DMS53 treated with DMSO at 0.1 percent for 48 hours (cell line): ENCODE results near the gene DCAKD.

Experiments used
- DNase-seq: peaks from one replicate; lab custom pipeline; 2025; ENCODE audit not compliant: unreplicated experiment; lab: John Stamatoyannopoulos, UW

The DCAKD gene, protein sequence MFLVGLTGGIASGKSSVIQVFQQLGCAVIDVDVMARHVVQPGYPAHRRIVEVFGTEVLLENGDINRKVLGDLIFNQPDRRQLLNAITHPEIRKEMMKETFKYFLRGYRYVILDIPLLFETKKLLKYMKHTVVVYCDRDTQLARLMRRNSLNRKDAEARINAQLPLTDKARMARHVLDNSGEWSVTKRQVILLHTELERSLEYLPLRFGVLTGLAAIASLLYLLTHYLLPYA

DNA sequence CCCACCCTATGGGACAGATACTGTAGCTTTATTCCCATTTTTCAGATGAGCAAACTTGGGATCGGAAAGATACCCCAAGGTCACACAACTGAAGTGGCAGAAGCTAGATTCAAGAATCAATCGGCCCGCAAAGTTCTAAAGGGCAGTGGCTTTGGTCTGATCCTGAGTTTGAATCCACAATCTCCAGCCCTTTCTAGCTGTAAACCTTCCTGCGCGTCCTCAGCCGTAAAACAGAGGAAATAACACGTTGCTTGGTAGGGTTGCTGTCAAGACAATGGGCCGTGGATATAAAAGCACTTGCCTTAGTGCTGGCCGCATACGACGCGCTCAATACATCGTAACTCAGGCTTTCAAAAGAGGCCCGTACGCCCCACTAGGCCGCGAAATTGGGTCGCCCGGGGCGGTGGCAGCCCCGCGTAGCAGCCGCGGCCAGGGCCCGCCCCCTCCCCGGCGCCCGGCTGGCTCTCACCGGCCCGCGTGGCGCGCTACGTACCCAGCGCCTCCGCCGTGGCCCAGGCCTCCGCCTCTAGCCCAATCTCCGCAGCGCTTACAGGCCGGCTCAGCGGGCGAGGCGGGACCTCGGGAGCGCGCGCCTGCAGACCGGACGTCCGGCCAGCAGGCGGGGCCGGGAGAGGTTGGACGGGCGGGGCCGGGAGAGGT is at the start of gene DCAKD:
TSS of gene DCAKD (minus strand) at position 573 of the 660 bp plus-strand sequence. CDS start 16,747 bp downstream, outside the sequence.
- DNase-seq: peak; percentile 97

DNA sequence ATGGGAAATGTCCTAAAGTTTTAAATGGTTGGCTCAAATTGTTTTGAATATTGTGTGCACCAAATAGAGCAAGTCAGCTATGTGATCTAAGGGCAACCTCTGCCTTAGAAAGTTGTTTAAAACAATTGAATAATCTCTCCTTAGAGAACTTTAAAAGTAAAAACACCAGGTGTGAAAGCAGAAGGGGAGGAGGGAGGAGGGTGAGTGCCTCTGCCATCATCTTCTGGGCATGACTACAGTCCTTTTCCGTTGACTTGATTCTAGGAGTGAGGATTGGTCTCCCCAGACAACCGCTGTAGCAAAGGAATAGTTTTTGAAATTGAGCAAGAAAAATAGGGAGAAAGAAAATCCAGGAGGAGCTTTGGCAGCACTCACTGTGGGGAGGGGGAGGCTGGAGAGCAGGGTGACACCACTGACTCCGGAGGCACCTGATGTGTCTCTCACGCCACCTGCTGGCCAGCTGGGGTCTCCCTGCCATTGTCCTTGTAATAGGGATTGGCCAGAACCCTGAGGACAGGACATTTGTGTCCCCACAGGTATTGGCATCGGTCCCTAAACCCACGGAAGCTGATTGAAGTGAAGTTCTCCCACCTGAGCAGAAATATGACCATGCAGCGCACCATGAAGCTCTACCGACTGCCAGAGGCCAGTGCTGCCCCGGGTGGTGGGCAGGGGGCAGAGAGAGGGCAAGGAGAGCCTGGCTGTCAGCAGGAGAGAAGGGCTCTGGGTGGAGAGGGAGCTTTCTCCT is 47.6 kb upstream of the DCAKD start:
- DNase-seq: peak; percentile 60

DNA sequence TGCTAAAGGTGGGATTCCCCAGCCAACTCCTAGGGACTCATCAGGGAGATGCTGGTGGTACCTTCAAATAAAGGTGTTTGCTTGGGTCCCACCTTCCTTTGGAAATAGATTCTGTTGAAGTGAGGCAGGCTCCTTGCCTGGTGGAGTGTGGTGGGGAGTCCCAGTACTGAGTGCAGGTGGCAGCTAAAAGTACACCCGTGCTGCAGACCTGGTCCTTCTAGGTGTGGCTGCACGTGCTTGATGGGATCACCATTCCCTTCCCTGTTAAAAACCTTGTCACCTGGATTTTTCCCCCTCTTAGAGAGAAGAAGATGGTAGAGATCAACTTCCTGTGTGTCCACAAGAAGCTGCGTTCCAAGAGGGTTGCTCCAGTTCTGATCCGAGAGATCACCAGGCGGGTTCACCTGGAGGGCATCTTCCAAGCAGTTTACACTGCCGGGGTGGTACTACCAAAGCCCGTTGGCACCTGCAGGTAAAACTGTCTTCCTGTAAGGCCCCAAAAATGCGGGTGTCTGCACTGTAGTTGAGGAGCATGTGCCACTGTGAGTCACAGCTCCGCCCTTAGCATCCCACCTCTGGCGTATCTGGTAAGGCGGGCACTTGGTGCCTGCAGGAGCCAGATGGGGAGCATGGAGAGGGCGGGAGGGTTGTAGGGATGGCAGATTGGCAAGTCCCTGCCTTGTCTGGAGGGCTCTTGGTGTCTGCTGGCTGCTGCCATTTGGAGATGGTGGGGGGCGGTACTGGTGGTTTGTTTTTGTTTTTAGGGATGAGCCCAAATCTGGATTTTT is 46.8 kb upstream of the DCAKD start:
- no peak for DNase-seq

DNA sequence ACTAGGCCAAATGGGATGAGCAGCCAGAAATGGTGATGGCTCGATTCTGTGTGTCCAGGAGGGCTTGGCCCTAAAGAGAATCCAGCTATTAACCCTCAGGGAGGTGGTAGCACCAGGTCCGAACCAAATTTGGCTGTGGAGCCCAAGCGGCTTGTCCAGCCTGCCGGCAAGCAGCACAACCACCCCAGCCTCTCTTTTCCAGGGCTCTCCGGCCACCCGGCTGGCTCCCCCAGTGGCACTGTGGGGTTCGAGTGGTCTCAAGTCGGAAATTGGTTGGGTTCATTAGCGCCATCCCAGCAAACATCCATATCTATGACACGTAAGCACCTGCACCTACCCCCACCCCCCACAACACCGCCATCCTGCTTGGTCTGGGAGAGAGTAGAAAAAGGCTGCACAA is 45.5 kb upstream of the DCAKD start:
- DNase-seq: no peak

DNA sequence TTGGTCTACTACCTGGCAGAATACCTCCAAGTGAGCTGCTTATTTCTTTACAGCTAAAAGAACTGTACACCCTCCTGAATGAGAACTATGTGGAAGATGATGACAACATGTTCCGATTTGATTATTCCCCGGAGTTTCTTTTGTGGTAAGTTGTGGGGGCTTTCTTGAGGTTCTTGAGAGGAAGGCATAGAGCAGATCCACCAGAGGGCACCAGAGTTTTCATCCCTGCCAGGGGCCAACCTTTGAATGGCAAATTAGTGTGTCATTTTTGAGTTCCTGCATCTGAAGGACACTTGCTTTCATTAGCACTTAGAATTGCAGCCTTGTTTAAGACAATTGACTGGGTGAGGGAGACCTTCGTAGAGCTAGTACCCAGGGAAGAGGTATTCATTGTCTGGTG is 44.7 kb upstream of the DCAKD start:
- no peak for DNase-seq

DNA sequence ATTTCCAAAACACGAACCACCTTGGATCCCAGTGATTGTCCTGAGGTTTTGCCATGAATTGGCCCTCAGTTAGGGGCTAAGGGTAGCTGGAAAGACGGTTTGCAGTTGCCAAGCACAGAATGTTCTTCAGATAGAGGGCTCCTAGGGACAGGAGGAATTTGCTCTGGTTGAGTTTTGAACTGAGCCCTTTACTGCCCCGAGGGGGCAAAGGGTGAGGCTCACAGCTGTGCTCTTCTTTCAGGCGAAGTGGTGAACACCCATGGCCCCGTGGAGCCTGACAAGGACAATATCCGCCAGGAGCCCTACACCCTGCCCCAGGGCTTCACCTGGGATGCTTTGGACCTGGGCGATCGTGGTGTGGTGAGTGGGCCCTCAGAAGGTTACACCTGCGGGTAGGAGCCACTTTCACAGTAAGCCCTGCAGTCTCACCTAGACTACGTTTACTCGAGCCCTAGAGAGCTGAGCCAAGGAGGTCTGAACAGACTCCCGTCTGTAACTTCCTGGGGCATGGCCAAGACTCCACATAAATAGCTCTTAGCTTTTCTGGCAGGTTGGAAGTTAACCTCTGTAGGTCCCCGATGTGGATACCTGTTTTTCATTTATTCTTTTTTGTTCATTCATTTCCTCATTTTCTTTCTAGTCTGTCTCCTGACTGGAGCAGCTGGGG is 42.1 kb upstream of the DCAKD start:
- no peak for DNase-seq

DNA sequence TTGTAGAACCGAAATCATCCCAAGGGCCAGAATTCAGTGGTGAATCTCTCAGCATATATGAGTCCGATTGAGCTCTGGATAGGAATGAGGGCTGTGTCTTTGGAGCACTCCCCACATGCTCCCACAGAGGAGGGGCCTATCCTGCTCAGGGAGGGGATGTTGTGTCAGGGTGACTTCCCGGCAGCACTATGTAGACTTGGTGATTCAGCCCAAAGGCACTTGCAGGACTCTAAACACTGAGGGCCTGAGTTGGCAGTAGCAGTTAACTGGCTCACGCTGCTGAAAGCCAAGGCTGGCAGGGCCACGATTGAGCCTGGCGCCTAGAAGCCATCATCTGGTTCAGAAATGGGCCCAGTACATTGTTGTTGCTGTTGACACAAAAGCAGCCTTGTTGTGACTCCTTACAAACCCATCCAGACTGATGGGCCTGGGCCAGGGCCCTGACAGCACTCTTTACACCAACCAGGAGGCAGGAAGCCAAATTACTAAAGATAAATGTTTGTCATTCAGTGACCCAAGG is 41.5 kb upstream of the DCAKD start:
- no peak for DNase-seq

DNA sequence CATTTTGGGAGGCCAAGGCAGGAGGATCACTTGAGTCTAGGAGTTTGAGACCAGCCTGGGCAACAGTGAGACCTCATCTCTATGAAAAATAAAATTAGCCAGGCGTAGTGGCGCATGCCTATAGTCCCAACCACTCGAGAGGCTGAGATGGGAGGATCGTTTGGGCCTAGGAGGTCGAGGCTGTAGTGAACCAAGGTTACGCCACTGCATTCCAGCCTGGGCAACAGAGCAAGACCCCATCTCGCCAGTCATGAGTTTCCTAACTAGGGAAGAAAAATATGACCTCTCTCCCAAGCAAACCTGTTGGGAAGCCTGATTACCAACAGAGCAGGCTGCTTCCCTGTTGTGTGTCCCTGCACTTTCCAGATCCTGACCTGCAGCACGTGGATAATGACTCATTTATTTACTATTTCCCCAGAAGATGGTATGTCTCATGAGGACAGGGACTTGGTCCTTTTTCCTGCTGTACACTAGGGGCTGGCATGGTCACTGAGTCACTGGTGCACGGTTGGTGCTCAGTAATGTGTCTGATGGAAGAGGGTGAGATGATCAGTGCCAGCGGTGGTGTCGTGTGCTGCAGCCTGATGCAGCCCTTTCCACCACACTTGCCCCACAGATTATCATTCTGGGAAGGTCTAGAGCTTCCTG is 40.5 kb upstream of the DCAKD start:
- no peak for DNase-seq

DNA sequence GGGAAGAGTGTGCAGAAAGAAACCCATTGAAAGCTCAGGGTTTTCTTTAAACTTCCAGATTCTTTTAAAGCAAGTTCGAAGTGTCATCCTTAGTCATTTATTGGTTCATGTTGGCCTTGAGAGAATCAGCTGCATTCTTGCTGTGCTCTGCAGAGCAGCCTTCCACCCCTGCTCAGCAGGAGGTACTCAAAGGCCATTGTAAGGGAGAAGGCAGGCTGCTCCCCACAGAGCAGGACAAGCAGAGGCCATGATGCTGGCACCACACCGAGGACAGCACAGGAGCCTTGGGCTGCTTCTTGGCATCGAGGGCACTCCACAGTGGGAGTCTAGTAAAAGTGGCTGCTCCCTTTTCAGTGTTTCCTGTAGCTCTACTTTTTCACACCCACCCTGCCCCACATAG is 39.3 kb upstream of the DCAKD start:
- DNase-seq: no peak

DNA sequence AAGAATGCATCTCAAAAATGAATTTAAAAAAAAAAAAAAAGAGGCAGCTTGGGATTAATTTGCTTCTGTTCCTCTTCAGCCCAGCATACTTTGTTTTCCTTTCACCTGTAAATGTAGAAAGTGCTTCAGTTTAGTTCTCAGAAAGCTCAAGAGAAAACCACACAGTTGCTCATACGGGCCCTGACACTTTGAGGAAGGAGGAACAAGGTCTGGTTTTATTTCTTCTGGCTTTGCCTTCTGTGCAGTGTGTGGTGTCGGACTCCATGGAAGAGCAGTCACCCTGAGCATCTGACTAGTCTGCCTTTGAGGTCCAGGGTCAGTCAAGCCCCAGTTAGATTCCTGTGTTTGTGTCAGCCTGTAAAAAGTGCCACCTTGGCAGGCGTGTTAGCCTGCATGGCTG is 37.3 kb upstream of the DCAKD start:
- DNase-seq: no peak

DNA sequence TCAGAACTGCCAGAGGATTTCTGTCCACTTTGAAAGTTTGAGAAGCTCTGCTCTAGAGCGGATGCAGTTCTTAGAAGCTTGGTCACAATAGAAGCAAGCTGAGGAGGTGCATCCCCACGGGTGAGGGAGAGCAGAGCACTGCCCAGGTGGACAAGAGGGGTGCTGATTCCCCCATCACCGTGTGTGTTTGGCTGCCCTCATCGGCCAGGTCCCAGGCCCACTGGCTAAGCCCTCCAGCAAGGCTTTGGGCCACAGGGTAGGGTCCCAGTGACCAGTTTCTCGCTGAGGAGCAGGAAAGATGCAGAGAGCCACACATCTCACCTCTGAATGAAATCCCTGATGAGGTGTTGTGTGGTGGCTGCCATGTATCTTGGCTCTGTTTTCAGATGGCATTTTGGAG is 36.5 kb upstream of the DCAKD start:
- no peak for DNase-seq

DNA sequence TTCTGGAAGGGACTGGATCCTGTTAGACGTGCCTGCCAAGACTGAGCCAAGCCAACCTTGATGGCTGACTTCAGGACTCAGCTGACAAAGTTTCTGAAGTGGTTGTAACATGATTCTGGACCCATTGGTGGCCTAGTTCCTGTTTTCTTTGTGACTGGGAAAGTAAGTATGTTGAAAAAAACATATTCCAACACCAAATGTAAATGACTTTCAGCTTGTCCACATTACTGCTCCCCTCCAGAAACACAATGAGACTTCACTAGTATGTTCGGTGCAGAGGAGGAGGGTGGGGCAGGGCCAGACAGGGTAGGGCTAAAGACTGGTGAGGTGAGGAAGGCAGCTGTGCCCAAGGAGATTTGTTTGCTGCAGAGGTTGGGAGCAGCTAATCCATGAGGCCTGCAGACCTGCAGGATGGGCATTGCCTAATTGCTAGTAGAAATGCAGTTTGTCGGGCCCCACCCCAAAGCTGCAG is 36.1 kb upstream of the DCAKD start:
- DNase-seq: no peak

DNA sequence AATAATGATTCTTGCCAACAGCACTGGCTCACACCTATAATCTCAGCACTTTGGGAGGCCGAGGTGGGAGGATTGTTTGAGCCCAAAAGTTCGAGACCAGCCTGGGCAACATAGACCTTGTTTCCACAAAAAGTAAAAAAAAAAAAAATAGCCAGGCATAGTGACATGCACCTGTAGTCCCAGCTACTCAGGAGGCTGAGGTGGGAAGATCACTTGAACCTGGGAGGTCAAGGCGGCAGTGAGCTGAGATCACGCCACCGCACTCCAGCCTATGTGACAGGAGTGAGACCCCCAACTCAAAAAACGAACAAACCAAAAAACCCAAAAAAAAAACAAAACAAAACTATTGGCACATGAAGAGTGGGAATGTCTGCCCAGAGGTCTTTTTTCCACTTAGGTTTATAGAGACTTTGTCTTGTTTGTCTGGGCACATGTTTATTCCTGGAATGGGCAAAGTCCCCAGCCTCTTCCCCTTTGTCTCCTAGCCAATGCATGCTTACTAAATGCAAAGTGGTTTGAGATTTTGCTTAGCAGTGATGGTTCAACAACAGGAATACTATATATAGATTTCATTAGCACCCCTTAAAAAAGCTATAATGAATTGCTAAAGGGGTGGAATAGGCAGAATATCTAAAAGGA is 35.6 kb upstream of the DCAKD start:
- no peak for DNase-seq

DNA sequence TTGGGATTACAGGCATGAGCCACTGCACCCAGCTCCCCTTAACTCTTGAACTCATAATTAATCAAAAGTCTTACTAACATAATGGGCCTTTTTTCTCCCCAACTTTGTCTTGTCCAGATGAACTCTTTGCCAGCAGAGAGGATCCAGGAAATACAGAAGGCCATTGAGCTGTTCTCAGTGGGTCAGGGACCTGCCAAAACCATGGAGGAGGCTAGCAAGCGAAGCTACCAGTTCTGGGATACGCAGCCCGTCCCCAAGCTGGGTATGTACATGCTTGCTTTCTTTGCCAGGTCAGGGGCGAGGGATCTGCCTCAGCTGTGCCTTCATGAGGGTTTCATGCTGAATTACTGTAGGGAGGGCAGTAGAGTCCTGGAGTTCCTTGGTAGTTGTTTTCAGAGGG is 35.0 kb upstream of the DCAKD start:
- DNase-seq: no peak

DNA sequence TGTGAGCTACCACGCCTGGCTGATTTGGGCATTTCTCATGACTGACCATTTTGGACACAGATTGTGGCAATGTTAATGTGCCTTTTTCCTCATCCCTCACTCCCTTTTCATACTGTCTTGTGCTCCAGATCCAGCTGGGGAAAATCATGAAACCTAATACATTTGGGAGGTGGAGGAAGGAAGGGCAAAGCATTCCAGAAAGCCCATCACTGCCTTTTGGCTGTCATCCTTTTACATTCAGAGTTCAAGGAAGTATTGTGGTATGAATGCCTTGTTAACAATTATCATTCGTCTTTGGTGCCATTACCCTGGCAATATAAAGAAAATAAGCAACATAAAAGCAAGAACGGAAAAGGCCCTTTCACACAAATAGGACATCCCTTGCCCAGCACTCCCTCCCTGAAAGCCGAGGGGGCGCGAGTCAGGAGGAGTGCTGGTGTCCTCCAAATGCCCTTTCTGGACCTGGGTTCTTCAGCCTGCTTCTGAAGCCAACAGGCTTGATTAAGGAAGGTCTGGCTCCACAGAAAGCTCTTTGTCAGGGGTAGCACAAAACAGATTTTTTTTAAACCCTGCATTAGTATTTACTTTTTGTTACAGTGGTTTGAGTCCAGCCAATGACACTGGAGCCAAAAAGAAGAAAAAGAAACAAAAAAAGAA is 29.7 kb upstream of the DCAKD start:
- no peak for DNase-seq

DNA sequence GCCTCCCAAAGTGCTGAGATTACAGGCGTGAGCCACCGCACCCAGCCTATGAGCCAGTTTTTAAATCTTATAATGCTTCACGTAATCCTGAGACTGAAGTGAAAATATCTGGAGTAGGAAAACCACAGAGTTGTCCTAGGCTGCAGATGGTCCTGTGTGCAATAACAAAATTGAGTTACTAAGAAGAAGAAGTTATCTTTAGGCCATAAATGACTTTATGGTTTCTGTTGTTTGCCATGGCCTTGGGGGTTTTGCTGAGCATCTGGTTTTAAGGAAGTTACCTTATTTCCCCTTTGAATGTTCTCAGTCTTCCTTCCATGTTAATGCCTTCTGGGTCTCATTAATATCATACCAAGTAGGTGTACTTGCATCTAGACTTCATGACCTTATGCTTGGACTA is 26.2 kb upstream of the DCAKD start:
- no peak for DNase-seq

DNA sequence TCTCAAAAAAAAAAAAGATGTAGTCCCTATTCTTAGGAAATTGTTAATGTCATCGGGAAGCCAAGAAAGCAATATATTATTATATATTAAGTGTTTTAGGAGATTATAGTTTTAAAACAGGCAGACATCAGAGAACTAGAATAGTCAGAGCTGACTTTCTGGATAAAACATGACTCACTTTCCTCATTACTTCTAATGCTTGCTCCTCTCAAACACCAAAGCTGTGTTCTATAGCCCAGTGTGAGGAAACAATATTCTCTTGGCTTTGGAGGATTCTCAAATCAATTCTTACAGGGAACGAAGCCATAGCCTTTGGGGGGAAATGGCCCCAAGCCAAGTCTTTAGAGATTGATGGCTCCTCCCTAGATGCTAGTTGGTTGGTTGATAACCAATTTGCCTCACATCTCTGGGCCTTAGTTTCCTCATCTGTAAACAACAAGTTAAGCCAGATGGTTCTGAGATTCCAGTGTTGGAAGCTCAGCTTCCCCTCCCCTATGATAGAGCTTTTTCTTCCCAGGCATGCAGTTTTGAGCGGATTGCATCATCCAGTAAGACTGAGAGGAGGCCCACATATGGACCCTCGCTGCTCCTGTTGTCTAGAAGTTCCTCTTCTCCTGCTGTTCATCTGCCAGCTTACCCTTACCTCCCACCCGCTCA is 22.1 kb upstream of the DCAKD start:
- DNase-seq: no peak

DNA sequence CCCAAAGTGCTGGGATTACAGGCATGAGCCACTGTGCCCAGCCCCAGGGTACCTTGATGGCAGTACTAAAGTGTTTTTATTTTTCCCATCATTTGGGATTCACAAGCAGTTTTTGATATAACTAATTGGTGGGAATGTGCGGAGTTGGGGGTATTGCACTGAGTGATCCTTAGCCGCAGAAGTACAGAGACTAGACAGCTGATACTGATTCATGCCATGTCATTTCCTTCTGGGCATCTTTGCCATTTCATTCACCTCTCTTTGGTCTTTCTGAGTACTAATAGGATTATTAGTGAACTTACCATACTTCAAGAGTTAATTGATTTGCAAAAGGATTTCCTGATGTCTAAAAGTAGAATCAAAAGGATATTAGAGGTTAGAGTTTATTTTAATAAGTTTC is 19.4 kb upstream of the DCAKD start:
- no peak for DNase-seq

DNA sequence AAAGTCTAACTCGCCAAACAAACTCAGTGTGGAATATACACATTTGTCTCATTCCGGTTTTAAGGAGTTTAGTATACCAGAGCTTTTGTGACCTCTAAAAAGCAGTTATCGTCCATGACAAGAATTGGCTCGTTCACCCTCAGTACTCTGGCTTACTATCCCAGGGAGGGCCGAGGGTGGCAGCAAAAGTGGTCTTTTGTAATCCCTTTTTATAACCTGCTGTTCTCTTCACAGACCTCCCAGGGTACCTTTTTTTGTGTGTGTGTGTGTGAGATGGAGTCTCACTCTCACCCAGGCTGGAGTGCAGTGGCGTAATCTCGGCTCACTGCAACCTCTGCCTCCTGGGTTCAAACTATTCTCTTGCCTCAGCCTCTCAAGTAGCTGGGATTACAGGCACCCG is 18.6 kb upstream of the DCAKD start:
- no peak for DNase-seq
